Raji (cell line): ENCODE measurements around the gene ATRN.

Source experiments
- POLR2A ChIP-seq: IDR thresholded peaks from 2 replicates; pipeline ENCODE4 v1.6.1; 2011; ENCODE audit warnings: low read depth, low read length, control low read depth; ENCODE audit not compliant: insufficient read depth

Gene ATRN

DNA sequence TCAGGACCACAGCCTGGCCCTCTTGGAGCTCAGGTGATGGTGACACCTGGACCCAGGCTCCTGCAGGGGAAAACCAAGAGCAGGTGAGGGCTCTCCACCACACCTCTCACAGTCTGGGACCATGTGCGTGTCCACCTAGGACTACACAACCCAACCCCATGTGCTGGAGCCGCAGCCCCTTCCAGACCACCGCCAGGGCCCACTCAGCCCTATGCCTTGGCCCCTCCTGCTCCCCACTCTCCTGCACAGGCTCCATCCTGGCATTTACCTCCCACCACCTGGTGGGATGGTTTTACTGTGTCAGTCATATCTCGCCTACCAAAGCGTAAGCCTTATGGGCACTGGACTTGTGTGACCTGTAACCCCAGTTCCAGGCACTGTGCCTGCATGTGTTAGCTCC is 224.0 kb downstream of the ATRN start:
- no peak for TF ChIP-seq POLR2A

DNA sequence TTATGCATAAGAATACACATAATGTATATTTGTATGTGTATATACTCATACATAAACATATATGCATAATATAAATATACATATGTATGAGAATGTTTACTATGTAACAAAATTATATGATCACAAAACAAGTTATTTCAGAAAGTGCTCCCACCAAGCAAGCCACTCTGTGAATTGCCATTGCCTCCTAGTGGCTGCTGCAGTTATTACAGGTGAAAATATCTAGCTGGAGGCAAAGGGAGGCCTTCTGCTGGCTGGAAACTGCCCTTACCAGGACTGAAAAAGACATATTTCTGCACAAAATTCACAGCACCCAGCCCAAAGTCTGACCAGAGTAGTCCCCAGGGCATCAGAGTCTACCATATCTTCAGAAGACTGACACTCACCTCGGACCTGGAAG is 225.4 kb downstream of the ATRN start:
- no peak for TF ChIP-seq POLR2A

DNA sequence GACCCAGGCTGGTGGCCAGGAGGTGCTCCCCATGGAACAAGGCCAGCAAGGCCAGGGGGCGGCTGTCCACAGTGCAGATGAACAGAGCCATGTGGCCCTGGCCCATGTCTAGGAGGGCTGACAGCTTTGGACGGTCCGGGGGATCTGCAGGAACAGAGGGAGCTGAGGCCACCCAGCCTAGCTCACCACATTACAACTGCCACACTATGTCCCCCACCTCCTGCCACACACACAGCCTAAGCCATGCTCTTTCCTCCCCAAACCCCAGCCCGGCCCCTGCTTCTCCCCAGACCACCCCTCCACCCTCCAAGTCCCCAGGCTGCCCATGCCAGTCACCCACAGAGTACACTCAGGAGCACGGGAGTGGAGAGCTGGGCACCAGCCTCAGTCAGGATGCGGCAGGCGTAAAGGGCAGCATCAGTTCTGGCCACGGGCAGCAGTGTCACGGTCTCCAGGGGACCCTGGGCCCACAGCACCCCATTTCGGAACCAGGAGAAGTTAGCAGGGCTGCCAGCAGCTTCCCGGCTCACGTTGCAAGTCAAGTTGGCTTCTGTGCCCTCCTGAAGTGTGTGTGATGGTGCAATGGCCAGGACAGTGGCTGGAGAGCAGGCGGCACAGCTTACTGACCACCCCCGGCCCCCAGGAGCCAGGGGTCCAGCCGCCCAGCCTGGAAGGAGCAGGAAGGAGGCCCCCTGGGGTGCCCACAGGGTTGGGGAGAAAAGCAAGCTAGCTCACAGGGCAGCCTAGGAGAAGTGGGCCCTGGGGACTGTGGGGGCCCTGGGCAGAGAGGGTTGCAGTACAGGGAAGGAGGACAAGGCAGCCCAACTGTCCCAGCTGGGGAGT is 226.1 kb downstream of the ATRN start:
- no peak for TF ChIP-seq POLR2A

DNA sequence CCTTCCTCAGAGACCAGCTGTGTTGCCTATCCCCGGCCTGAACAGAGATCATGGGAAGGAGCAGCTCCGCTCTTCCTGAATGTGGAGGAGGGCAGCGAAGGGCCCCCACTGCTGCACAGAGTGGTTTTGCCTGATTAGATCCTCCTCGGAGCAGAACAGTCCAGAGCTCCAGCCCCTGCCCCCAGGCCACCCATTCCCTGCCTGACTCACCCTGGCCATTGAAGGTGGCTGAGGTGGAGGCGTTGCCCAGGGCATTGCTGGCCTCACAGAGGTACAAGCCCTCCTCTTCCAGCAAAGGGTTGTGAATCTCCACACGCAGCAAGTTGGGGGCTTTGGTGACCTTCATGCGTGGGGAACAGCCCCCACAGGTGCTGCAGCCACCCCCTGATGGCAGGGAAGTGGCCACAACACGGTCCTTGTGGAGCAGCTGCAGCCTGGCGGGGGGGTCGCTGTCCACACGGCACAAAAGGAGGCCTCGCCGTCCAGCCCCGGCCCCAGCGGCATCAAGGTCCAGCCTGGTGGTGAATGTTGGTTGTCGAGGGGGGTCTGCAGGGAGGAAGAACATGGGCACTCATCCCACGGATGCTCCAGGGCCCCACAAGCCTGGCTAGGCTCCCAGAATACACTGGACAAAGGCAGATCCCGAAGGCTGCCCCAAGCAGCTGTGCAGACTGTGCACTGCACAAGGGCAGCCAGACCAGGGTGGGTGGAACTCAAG is 226.9 kb downstream of the ATRN start:
- TF ChIP-seq POLR2A: no peak

DNA sequence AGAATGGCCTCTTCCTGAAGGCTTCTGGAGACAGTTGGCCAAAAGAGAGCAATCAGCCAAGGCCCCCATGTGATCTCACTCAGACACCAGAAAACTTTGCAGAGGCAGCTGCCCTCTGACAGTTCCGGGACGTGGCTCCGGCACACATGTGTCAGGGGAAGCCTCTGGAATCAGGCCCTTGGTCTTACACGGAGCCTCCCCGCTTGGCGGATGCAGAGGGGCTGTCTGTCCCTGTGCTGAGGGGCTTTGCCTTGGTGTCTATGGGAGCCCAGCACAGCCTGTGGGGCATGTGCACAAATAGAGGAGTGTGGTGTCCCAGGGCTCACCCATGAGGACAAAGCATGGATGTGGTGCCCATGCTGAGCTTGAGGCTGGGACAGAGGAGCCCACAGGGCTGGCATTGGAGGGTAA is 227.8 kb downstream of the ATRN start:
- no peak for TF ChIP-seq POLR2A

DNA sequence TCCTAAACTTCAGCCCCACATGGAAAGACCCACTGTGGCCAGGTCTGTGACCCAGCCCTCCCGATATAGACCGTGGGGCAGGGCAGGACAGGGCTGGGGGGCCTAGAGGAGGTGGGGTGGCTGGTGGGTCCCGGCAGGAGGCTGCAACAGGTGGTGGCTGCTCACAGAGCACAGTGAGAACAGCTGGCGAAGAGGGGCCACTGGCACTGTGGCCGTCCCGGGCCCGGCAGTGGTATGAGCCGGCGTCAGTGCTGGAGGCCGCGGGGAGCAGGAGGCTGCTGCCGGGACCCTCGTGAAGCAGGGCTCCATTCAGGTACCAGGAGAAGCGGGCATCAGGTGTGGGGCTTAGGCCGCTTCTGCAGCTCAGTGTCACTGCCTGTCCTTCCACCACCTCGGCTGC is 228.2 kb downstream of the ATRN start:
- TF ChIP-seq POLR2A: no peak
